ENCODE results near the gene DTX1. TPM values are rescaled to one million over a fixed set of nuclear protein-coding genes. Genes with fewer than 3 reads are reported as not detected.

Gene DTX1
- total RNA-seq, 1 experiment from 2014 or later = 3.0 TPM

- Mint-ChIP-seq H3K9me3 (no peaks in the 10 kb centered on the region; a peak in 1 of 5 replicates), H3K4me1 (peaks cover 15 to 32% of the 10 kb centered on the region in 2 experiments), H3K4me3 (no peak overlapping the region), H3K27ac (no peak overlapping the region), H3K27me3 (ENCODE audit: low read depth) (peaks cover 28% of the 10 kb centered on the region), H3K36me3 (ENCODE audit: insufficient read depth in 1 of 3, low read depth in 3 of 3) (no peaks in the 10 kb centered on the region; a peak in 1 of 7 replicates)
- no peak for TF ChIP-seq CTCF (conservative IDR thresholded peaks at IDR 0.05)
- no CpG with 5 or more reads among the region's 6 CpGs for WGBS (ENCODE audit: extremely low coverage, insufficient read length, low lambda C conversion rate)
- peaks cover 4% of the 10 kb centered on the region; the same call in 1 of the 2 replicates for H3K4me1 ChIP-seq (ENCODE audit: insufficient read depth, low read length)
- H4K5ac ChIP-seq (ENCODE audit: insufficient read length, low read depth, low read length) = no peak overlapping the region
- no peak overlapping the region for H2BK20ac ChIP-seq (ENCODE audit: low read depth, low read length, poor library complexity, severe bottlenecking)
- H3K23me2 ChIP-seq (ENCODE audit: insufficient read length, low read depth, low read length, poor library complexity, severe bottlenecking) = peaks cover 2% of the 10 kb centered on the region
- no peak overlapping the region for H3K56ac ChIP-seq (ENCODE audit: insufficient read length, low read depth, low read length)
- no peak for DNase-seq
- H3K18ac ChIP-seq (ENCODE audit: insufficient read length, low read depth, low read length) = no peak overlapping the region
- no peak overlapping the region for H3K4ac ChIP-seq (ENCODE audit: low read depth, low read length)
- H2BK15ac ChIP-seq (ENCODE audit: low read depth, low read length) = no peak overlapping the region
- no peaks in the 10 kb centered on the region for H3K9me3 ChIP-seq (ENCODE audit: control insufficient read depth, low read depth, low read length)
- no peaks in the 10 kb centered on the region for H3K79me1 ChIP-seq (ENCODE audit: insufficient read depth, low read depth, low read length, poor library complexity, severe bottlenecking)
- no peak overlapping the region for H3K4me2 ChIP-seq (ENCODE audit: insufficient read depth, insufficient read length, low read length)
- H3K79me2 ChIP-seq (ENCODE audit: insufficient read depth, low read length) = no peaks in the 10 kb centered on the region
- no peak overlapping the region for H2BK12ac ChIP-seq (ENCODE audit: insufficient read length, low read depth, low read length)
- no peak overlapping the region for H4K91ac ChIP-seq (ENCODE audit: insufficient read length, low read depth, low read length)
- H3K14ac ChIP-seq (ENCODE audit: insufficient read depth, low read length) = no peak overlapping the region; the same call in 1 of the 2 replicates
- no peak overlapping the region for H3T11ph ChIP-seq (ENCODE audit: low read length)
- no peak overlapping the region for H3K9ac ChIP-seq (ENCODE audit: extremely low read depth, insufficient read length, low read length)
- no peaks in the 10 kb centered on the region for H3K27me3 ChIP-seq (ENCODE audit: insufficient read depth, low read length)
- no peak overlapping the region for H3K27ac ChIP-seq (ENCODE audit: insufficient read length, low read depth, low read length)
- no peak overlapping the region for H4K8ac ChIP-seq (replicated peaks; ENCODE audit: insufficient read length, low read depth, low read length)
- H4K20me1 ChIP-seq (ENCODE audit: control insufficient read depth, insufficient read depth, insufficient read length) = no peaks in the 10 kb centered on the region
- H3K23ac ChIP-seq (ENCODE audit: insufficient read length, low read depth, low read length) = no peak overlapping the region
- H2AK5ac ChIP-seq (ENCODE audit: insufficient read length, low read length) = no peak overlapping the region
- H2AFZ ChIP-seq (ENCODE audit: low read length) = no peak overlapping the region
- H2BK120ac ChIP-seq (ENCODE audit: low read depth, low read length, poor library complexity, severe bottlenecking) = no peak overlapping the region
- H2BK5ac ChIP-seq (ENCODE audit: insufficient read length, low read length) = no peak overlapping the region
These were observed 13.2 kb downstream of the DTX1 start for GRCh38 chr12:113069751-113070116.

Measured in H9 (cell line).